ENCODE results near the gene UNC13A.

GRCh38 chr19:17562097-17562496 lies 126.1 kb downstream of the UNC13A start:
- TF ChIP-seq FOXP2 (optimal IDR thresholded peaks at IDR 0.05; ENCODE audit: borderline replicate concordance, extremely low read depth, extremely low read length, insufficient read depth): no peak
- no peak for TF ChIP-seq POLR2AphosphoS5 (IDR thresholded peaks at IDR 0.05; ENCODE audit: low read depth, low read length)
- TF ChIP-seq REST (IDR thresholded peaks at IDR 0.05; ENCODE audit: insufficient read depth in 1 of 2, low read depth in 2 of 2, low read length in 2 of 2): no peak

All from PFSK-1 (cell line).